Psoas muscle (tissue), 8 donors: ENCODE measurements around the gene SH2D7. TPM values are rescaled to one million over a fixed set of nuclear protein-coding genes. Genes with fewer than 3 reads are reported as not detected.

Experiments used
- ATAC-seq, 4 donors: fragments of 200-7000 bp; cut with Tn5 transposase; one replicate each; pipeline ENCODE4 v1.9.1; 2020; ENCODE audit warnings: moderate library complexity in 3 of 4, mild to moderate bottlenecking in 2 of 4
- DNase-seq, 2 donors: peaks; one replicate each; pipeline ENCODE4 v3.0.0-alpha.2; 2020
- H3K27ac ChIP-seq: fragments of 200-600 bp; one replicate; pipeline ENCODE4 v1.8.0; 2022
- H3K27me3 ChIP-seq, 3 donors: fragments of 200-600 bp in 1 of 3; one replicate each; pipeline versions ENCODE4 v1.6.1 to v1.8.0; 2013 to 2022; ENCODE audit warnings: low read length in 2 of 3, mild to moderate bottlenecking in 2 of 3, moderate library complexity in 1 of 3; ENCODE audit not compliant: insufficient read depth in 3 of 3
- H3K36me3 ChIP-seq, 2 donors: fragments of 200-600 bp in 1 of 2; one replicate each; pipeline versions ENCODE4 v1.6.1 to v1.8.0; 2013 to 2022; ENCODE audit warnings: low read depth in 1 of 2, mild to moderate bottlenecking in 1 of 2, moderate library complexity in 1 of 2; ENCODE audit not compliant: insufficient read depth in 1 of 2
- H3K4me1 ChIP-seq: fragments of 200-600 bp; one replicate; pipeline ENCODE4 v1.8.0; 2022
- H3K4me3 ChIP-seq: fragments of 200-600 bp; one replicate; pipeline ENCODE4 v1.8.0; 2022; ENCODE audit warnings: mild to moderate bottlenecking
- H3K9me3 ChIP-seq: fragments of 200-600 bp; one replicate; pipeline ENCODE4 v1.8.0; 2022
- WGBS, 3 donors: extraction: QIAGEN DNeasy Blood & Tissue Kit; methylation state at CpG; one replicate each; pipeline versions ENCODE4 v1.1.6 to v1.1.7; 2013; 5-methylcytosine and 5-hydroxymethylcytosine counted together
- intact Hi-C, 2 donors: fragments of 100-400 bp; cut with DNase I; formaldehyde crosslinking; loops; one replicate each; pipeline versions ENCODE4 v1.11.0 to v1.14.2; 2022
- polyA plus RNA-seq, 3 donors: library from polyadenylated mRNA; stranded (reverse); fragments of 200-250 nt; gene quantifications; one replicate each; pipeline ENCODE4 v1.2.3, GENCODE V29; 2013
- total RNA-seq, 4 donors: library from RNA; stranded (reverse); fragmentation: NEBNext Ultra II Directional in 2 of 4; extraction: Animal tissue kit (Norgen Biotek cat#: 25700) in 2 of 4; gene quantifications; one replicate each; pipeline versions ENCODE4 v1.2.1 to v1.2.4, GENCODE V29; 2021 to 2023
- TF ChIP-seq, protein P1 (sequence below): fragments of 200-600 bp; IDR thresholded peaks from one replicate; pipeline ENCODE4 v1.8.0; 2022; ENCODE audit warnings: antibody characterized with exemption
- donor health status: healthy with polysubstance abuse.
- donor health status: DM: no; HTN: no; CAD: no; lungs with moderate emphysema.
- donor health status: Bipolar disorder and iron deficiency.
- donor health status: healthy.
- donor health status: DM: yes; HTN: yes; CAD: no.
- donor health status: DM: no; HTN: no; CAD: no.
- donor health status: DM: no; HTN: no; CAD: no.
- donor health status: DM: yes; HTN: yes; CAD: no.

SH2D7 gene
- total and polyA plus RNA-seq, 7 donors, result not detected

DNA sequence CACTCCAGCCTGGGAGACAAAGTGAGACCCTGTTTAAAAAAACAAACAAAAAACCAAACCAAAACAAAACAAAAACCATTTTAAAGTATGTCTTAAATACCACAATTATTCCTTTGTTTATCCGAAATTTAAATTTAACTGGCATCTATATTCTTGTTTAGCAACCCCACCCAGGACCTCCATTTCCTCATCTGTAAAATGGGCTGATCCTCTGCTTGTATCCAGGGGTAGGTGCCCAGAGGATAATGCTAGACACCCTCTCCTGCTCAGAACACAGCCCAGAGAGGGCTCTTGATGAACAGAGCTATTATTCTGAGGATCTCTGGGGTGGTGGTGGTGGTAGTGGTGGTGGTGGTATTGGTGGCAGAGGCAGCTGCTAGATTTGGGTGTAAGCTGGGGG is 9.8 kb downstream of the SH2D7 start:
- intact Hi-C loops, result no loop called here

GRCh38 chr15:78102741-78103140 is 10.4 kb downstream of the SH2D7 start:
- WGBS, 3 donors, result 85 to 88% (median 88%) methylated on average over 6 of the region's 6 CpGs
- no peak overlapping the region for H3K27ac ChIP-seq
- no peak for ATAC-seq
- H3K4me1 ChIP-seq, result no peaks in the 10 kb centered on the region
- H3K36me3 ChIP-seq, result no peaks in the 10 kb centered on the region
- no peak for DNase-seq
- no peaks in the 10 kb centered on the region for H3K9me3 ChIP-seq
- no peaks in the 10 kb centered on the region for H3K27me3 ChIP-seq
- intact Hi-C loops, result no loop called here
- no peak overlapping the region for H3K4me3 ChIP-seq
- TF ChIP-seq, protein P1, sequence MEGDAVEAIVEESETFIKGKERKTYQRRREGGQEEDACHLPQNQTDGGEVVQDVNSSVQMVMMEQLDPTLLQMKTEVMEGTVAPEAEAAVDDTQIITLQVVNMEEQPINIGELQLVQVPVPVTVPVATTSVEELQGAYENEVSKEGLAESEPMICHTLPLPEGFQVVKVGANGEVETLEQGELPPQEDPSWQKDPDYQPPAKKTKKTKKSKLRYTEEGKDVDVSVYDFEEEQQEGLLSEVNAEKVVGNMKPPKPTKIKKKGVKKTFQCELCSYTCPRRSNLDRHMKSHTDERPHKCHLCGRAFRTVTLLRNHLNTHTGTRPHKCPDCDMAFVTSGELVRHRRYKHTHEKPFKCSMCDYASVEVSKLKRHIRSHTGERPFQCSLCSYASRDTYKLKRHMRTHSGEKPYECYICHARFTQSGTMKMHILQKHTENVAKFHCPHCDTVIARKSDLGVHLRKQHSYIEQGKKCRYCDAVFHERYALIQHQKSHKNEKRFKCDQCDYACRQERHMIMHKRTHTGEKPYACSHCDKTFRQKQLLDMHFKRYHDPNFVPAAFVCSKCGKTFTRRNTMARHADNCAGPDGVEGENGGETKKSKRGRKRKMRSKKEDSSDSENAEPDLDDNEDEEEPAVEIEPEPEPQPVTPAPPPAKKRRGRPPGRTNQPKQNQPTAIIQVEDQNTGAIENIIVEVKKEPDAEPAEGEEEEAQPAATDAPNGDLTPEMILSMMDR, result no peak

More for the DNA sequence above, 9.8 kb downstream of the SH2D7 start:
- H3K4me1 ChIP-seq, result no peaks in the 10 kb centered on the region
- ATAC-seq (no peak), DNase-seq (no peak)
- no peaks in the 10 kb centered on the region for H3K27me3 ChIP-seq
- H3K27ac ChIP-seq, result no peak overlapping the region
- H3K36me3 ChIP-seq, result no peaks in the 10 kb centered on the region
- 92 to 97% (median 96%) methylated on average over 1 of the region's 1 CpG for WGBS, 3 donors
- no peak overlapping the region for H3K4me3 ChIP-seq
- no peaks in the 10 kb centered on the region for H3K9me3 ChIP-seq
- TF ChIP-seq, protein P1, result no peak

GRCh38 chr15:78103406-78104118 is 11.2 kb downstream of the SH2D7 start:
- DNase-seq (no peak), ATAC-seq (no peak)
- Histone ChIP-seq H3K4me1 (no peaks in the 10 kb centered on the region), H3K4me3 (no peak overlapping the region), H3K27ac (no peak overlapping the region), H3K36me3 (no peaks in the 10 kb centered on the region), H3K9me3 (no peaks in the 10 kb centered on the region), H3K27me3 (no peaks in the 10 kb centered on the region)
- intact Hi-C loops, result no loop called here
- TF ChIP-seq, protein P1, result no peak
- WGBS, 3 donors, result 83 to 87% (median 85%) methylated on average over 12 of the region's 12 CpGs

- no peaks in the 10 kb centered on the region for H3K36me3 ChIP-seq
- 90 to 94% (median 93%) methylated on average over 4 of the region's 4 CpGs for WGBS, 3 donors
- no peak overlapping the region for H3K4me3 ChIP-seq
- no peak overlapping the region for H3K27ac ChIP-seq
- H3K9me3 ChIP-seq, result no peaks in the 10 kb centered on the region
- no peaks in the 10 kb centered on the region for H3K27me3 ChIP-seq
- no peaks in the 10 kb centered on the region for H3K4me1 ChIP-seq
- TF ChIP-seq, protein P1, result no peak
- DNase-seq (no peak), ATAC-seq (no peak)
- intact Hi-C loops, result no loop called here
Observed at GRCh38 chr15:78104119-78104479, 11.7 kb downstream of the SH2D7 start.
